Regular cardiac myocyte (primary cell): Measurements from ENCODE around the gene VMAC. TPM values are rescaled to one million over a fixed set of nuclear protein-coding genes. Genes with fewer than 3 reads are reported as not detected.

ENCODE experiments used
- total RNA-seq: library from RNA; depleted of rRNA; stranded (reverse); fragments of >200 nt; gene quantifications from 2 replicates; pipeline ENCODE4 v1.2.3, GENCODE V29; 2014

The VMAC gene
- 2.5 and 5.4 TPM in 2 replicates for total RNA-seq

GRCh38 chr19:5904352-5905113 is at the start of gene VMAC:
Gene VMAC, plus strand, starts transcription at chr19:5904872. Its CDS starts 19 bp downstream, at chr19:5904891.

GRCh38 chr19:5903624-5904351 is 884 bp upstream of the VMAC start, which contains the start of gene NDUFA11:
Gene NDUFA11, minus strand, starts transcription at chr19:5903790. Its CDS starts 82 bp downstream, at chr19:5903708.

GRCh38 chr19:5913739-5914357 is 9.2 kb downstream of the VMAC start, which contains the start of gene CAPS:
Gene CAPS, plus strand, starts transcription at chr19:5914254. Its CDS starts 153 bp downstream, at chr19:5914407.

Other genes with a start within 250 kb of the VMAC start
- gene MICOS13, start 224.4 kb upstream of the VMAC start, total RNA-seq: 25.1 and 32.2 TPM in 2 replicates
- 5.4 and 20.0 TPM in 2 replicates for gene HSD11B1L, start 223.8 kb upstream of the VMAC start, total RNA-seq
- 522 and 545 TPM in 2 replicates for gene RPL36, start 214.6 kb upstream of the VMAC start, total RNA-seq
- gene LONP1, start 184.7 kb upstream of the VMAC start, total RNA-seq: 135 and 146 TPM in 2 replicates
- gene CATSPERD, start 184.2 kb upstream of the VMAC start, total RNA-seq: not detected in 2 replicates
- under 0.01 and 0.19 TPM in 2 replicates for gene PRR22, start 120.1 kb upstream of the VMAC start, total RNA-seq
- 21.4 and 44.1 TPM in 2 replicates for gene DUS3L, start 113.7 kb upstream of the VMAC start, total RNA-seq
- 0.28 TPM in 1 of 2 replicates, not detected in the other for gene NRTN, start 99.8 kb upstream of the VMAC start, total RNA-seq
- not detected in 2 replicates for gene FUT6, start 65.2 kb upstream of the VMAC start, total RNA-seq
- under 0.01 TPM in 1 of 2 replicates, not detected in the other for gene FUT3, start 53.4 kb upstream of the VMAC start, total RNA-seq
- gene FUT5, start 34.3 kb upstream of the VMAC start, total RNA-seq: not detected in 2 replicates
- gene NDUFA11, start 1.1 kb upstream of the VMAC start, total RNA-seq: 348 and 403 TPM in 2 replicates
- gene CAPS, start 9.4 kb downstream of the VMAC start, total RNA-seq: 2.1 and 3.7 TPM in 2 replicates
- gene RANBP3, start 73.3 kb downstream of the VMAC start, total RNA-seq: 30.4 and 36.2 TPM in 2 replicates
- gene RFX2, start 205.6 kb downstream of the VMAC start, total RNA-seq: 3.6 and 4.5 TPM in 2 replicates
- not detected in 2 replicates for gene ACSBG2, start 230.8 kb downstream of the VMAC start, total RNA-seq